GM23248 (cell line): Measurements from ENCODE around the gene HOXB9. TPM values are rescaled to one million over a fixed set of nuclear protein-coding genes. Genes with fewer than 3 reads are reported as not detected.

ENCODE experiments used
- DNase-seq: peaks from one replicate; pipeline ENCODE4 v3.0.0-alpha.2; 2015
- H2AFZ ChIP-seq: fragments of 200-600 bp; sonication (generic); 2 replicates; pipeline ENCODE4 v1.6.1; 2016; ENCODE audit warnings: antibody characterized with exemption
- H3F3A ChIP-seq: fragments of 200-600 bp; sonication (generic); 2 replicates; pipeline ENCODE4 v1.6.1; 2016; ENCODE audit warnings: mild to moderate bottlenecking, antibody characterized with exemption, mixed run types; ENCODE audit not compliant: insufficient read depth
- H3K27ac ChIP-seq: fragments of 200-600 bp; sonication (generic); 2 replicates; pipeline ENCODE4 v1.5.1; 2016; ENCODE audit warnings: mild to moderate bottlenecking
- H3K27me3 ChIP-seq: fragments of 200-600 bp; sonication (generic); replicated peaks from 2 replicates; pipeline ENCODE4 v1.6.1; 2016; ENCODE audit warnings: mild to moderate bottlenecking; ENCODE audit not compliant: insufficient read depth
- H3K36me3 ChIP-seq: fragments of 200-600 bp; sonication (generic); 2 replicates; pipeline ENCODE4 v1.6.1; 2016; ENCODE audit warnings: low read depth, mild to moderate bottlenecking
- H3K4me1 ChIP-seq: fragments of 200-600 bp; sonication (generic); 2 replicates; pipeline ENCODE4 v1.6.1; 2016; ENCODE audit warnings: mild to moderate bottlenecking; ENCODE audit not compliant: insufficient read depth
- H3K4me2 ChIP-seq: fragments of 200-600 bp; sonication (generic); one replicate; pipeline ENCODE4 v1.6.1; 2016; ENCODE audit warnings: mild to moderate bottlenecking; ENCODE audit not compliant: unreplicated experiment
- H3K4me3 ChIP-seq: fragments of 200-600 bp; sonication (generic); 2 replicates; pipeline ENCODE4 v1.5.1; 2016; ENCODE audit warnings: mild to moderate bottlenecking
- H3K79me2 ChIP-seq: fragments of 200-600 bp; sonication (generic); 2 replicates; pipeline ENCODE4 v1.6.1; 2016; ENCODE audit warnings: mild to moderate bottlenecking; ENCODE audit not compliant: insufficient read depth
- H3K9ac ChIP-seq: fragments of 200-600 bp; sonication (generic); 2 replicates; pipeline ENCODE4 v1.6.1; 2016; ENCODE audit warnings: mild to moderate bottlenecking
- H3K9me2 ChIP-seq: fragments of 200-600 bp; sonication (generic); 2 replicates; pipeline ENCODE4 v1.6.1; 2016; ENCODE audit warnings: mixed run types, mild to moderate bottlenecking, moderate library complexity; ENCODE audit not compliant: insufficient read depth
- H3K9me3 ChIP-seq: fragments of 200-600 bp; sonication (generic); one replicate; pipeline ENCODE4 v1.6.1; 2017; ENCODE audit warnings: low read depth
- H4K20me1 ChIP-seq: fragments of 200-600 bp; sonication (generic); 2 replicates; pipeline ENCODE4 v1.6.0; 2016; ENCODE audit not compliant: insufficient read depth
- EZH2 ChIP-seq: fragments of 200-600 bp; sonication (generic); IDR thresholded peaks from 2 replicates; pipeline ENCODE4 v1.6.1; 2018; ENCODE audit warnings: antibody characterized with exemption, mild to moderate bottlenecking; ENCODE audit not compliant: insufficient read depth, poor library complexity, severe bottlenecking
- EZH2phosphoT487 ChIP-seq: fragments of 200-600 bp; sonication (generic); IDR thresholded peaks from 2 replicates; pipeline ENCODE4 v1.6.1; 2018; ENCODE audit warnings: antibody characterized with exemption, moderate library complexity, mild to moderate bottlenecking, low read depth; ENCODE audit not compliant: insufficient read depth
- WGBS, 2 experiments: methylation state at CpG; one replicate each; pipeline ENCODE4 v1.1.6; 2015 to 2017; ENCODE audit warnings: low lambda C conversion rate in 2 of 2, low coverage in 1 of 2; ENCODE audit errors: missing lambda C conversion rate in 2 of 2; 5-methylcytosine and 5-hydroxymethylcytosine counted together
- in situ Hi-C: fragments of 300-500 bp; cut with MboI; formaldehyde crosslinking; loops from 2 replicates; pipeline ENCODE4 v1.15.0; 2020
- polyA plus RNA-seq: library from polyadenylated mRNA; unstranded; fragments of >200 nt; fragmentation: Nextera tagmentation; extraction: Ambion mirVana; gene quantifications from 2 replicates; pipeline ENCODE4 v1.2.1, GENCODE V29; 2016
- total RNA-seq: library from RNA; depleted of rRNA; stranded (reverse); fragments of >200 nt; shearing (Covaris generic); gene quantifications from 2 replicates; pipeline ENCODE4 v1.2.3, GENCODE V29; 2014

HOXB9 gene
- total and polyA plus RNA-seq, 2 experiments from 2014 or later: not detected

DNA sequence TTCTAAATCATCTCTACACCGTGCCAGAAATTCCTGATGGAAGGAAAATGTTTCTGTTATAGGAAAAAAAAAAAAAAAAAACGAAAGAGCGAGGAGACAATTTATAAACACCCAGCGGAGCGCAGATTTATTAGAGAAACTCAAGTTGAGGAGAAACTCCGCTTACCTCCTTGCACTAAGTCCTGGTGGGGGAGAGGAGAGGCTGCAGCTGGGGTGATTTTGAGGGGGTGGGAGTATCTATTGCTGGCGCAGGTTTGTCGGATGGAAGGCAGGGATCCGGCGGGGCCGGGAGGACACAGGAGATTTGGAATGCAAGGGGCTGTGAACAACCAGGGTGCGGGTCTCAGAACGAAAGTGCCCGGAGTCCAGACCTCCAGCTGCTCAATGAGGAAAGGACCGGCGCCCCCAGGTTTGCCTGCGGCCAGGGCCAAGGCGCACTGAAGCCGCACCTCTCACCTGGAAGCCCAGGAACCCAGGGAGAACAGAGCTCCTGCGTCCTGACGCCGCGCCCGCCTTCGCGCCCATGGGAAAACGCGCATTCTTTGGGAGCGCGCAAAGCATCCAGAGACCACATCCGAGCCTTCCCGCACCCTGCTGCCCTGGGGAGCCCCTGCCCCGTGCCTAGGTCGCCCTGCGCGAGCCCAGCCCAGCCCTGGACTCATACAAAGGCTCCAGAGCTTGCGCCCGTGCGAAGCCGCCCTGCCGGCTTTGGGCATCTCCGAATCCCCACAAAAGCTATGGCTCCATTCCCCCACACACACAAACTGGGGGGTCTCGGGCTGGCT lies 8.5 kb downstream of the HOXB9 start:
- Histone ChIP-seq H3K9me2 (no peaks in the 10 kb centered on the region), H3K9ac (no peak overlapping the region), H3K4me3 (no peak overlapping the region), H3K4me2 (no peak overlapping the region), H3K9me3 (no peaks in the 10 kb centered on the region), H3K27me3 (peaks cover 90% of the 10 kb centered on the region), H4K20me1 (no peaks in the 10 kb centered on the region), H3K27ac (no peak overlapping the region), H2AFZ (no peak overlapping the region), H3K79me2 (no peaks in the 10 kb centered on the region), H3F3A (no peaks in the 10 kb centered on the region), H3K36me3 (no peaks in the 10 kb centered on the region), H3K4me1 (no peaks in the 10 kb centered on the region; the same call in 1 of the 2 replicates)
- 13 to 15% methylated on average over 41 to 43 of the region's 43 CpGs for WGBS, 2 experiments
- in situ Hi-C loops: no loop called here
- TF ChIP-seq EZH2phosphoT487: no peak
- peak; percentile 40 for TF ChIP-seq EZH2
- peak; percentile 21 for DNase-seq

DNA sequence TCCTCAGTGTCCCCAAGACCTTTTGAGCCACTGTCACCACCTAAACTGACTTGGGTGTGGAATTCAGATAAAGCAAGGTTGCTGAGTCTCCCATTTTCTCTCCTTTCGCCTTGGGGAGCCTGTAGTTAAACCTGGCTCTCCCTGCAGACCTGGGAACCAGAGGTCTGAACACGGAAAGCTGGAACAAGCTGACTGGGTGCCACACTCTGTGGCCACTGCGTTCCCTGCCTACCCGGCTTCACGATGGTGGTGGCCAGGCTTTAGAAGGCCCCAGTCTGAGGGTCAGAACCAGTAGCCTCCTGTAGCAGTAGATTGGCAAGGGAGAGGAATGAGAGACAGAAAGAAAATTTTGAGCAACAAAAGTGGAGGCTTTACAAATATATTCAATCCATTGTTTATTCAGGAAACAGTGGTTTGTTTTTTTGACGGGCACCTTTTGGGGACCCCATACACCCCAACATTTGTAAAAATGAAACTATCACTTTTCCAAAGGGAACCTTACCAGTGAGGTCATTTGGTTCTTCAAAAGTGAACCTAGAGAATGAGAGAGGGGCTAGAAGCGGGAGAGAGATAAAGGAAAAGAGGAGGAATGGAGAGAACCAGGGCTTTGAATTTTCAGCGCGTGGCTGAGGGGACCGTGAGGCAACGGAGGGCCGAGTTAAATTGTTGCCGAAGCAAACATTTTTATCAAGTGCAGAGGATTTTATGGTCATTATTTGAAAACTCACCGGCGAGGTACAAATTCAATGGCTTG lies 9.3 kb downstream of the HOXB9 start:
- H3F3A ChIP-seq: no peaks in the 10 kb centered on the region
- H3K9ac ChIP-seq: no peak overlapping the region
- no peak overlapping the region for H2AFZ ChIP-seq
- no peak overlapping the region for H3K4me3 ChIP-seq
- no peaks in the 10 kb centered on the region for H3K79me2 ChIP-seq
- no peaks in the 10 kb centered on the region for H3K9me3 ChIP-seq
- in situ Hi-C loops: no loop called here
- no peaks in the 10 kb centered on the region for H3K9me2 ChIP-seq
- peak; percentile 57 for TF ChIP-seq EZH2
- TF ChIP-seq EZH2phosphoT487: 0 out of 2 replicates have a peak, but pooled peaks have one; percentile 32
- no peaks in the 10 kb centered on the region for H3K36me3 ChIP-seq
- no peak overlapping the region for H3K27ac ChIP-seq
- H3K4me2 ChIP-seq: no peak overlapping the region
- no peak for DNase-seq
- WGBS, 2 experiments: 26 to 30% methylated on average over 15 of the region's 15 CpGs
- H4K20me1 ChIP-seq: no peaks in the 10 kb centered on the region
- H3K4me1 ChIP-seq: no peaks in the 10 kb centered on the region; the same call in 1 of the 2 replicates
- H3K27me3 ChIP-seq: peaks cover 82% of the 10 kb centered on the region

DNA sequence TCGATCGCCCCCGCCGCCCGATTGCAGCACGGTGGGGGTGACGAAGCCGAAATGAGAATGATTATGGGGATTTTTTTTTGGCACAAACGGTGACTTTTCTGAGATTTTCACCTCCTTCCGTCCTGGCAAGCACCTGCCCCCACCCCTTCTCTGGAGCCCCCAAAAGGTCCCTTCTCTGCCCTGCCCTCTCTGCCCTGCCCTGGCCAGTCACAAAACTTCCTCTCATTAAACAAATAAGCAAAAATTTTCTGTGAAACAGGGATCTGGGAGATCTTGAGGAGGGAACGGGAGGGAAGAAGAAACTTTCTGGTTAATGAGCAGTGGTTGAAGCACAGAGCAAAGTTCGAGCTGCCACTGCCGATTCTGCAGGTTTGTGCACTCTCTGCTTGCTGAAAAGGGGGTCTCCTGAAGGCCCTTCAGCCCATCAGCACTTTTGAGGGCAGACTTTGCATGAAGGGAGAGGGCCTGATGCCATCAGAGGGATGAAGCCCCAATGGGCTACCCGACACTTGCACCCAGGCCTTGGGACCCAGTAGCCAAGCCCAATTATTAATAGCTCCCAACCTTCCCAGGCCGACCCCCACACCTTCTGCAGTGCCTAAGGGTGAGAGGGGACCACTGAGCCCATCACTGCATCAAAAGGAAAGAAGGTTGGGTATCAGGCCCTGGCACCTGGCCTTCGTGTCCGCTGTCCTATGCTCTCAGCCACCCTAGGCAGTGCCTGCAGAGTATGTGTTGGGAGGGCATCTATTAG lies 10.0 kb downstream of the HOXB9 start:
- H3K4me2 ChIP-seq: no peak overlapping the region
- 0 out of 2 replicates have a peak, but pooled peaks have one; percentile 17 for TF ChIP-seq EZH2phosphoT487
- TF ChIP-seq EZH2: no peak
- no peaks in the 10 kb centered on the region for H3K79me2 ChIP-seq
- no peaks in the 10 kb centered on the region for H3K9me2 ChIP-seq
- no peaks in the 10 kb centered on the region; the same call in 1 of the 2 replicates for H3K4me1 ChIP-seq
- peaks cover 75% of the 10 kb centered on the region for H3K27me3 ChIP-seq
- in situ Hi-C loops: no loop called here
- no peak for DNase-seq
- no peaks in the 10 kb centered on the region for H3F3A ChIP-seq
- H3K36me3 ChIP-seq: no peaks in the 10 kb centered on the region
- 29 to 30% methylated on average over 16 to 17 of the region's 17 CpGs for WGBS, 2 experiments
- H3K4me3 ChIP-seq: no peak overlapping the region
- H2AFZ ChIP-seq: no peak overlapping the region
- H3K9ac ChIP-seq: no peak overlapping the region
- no peak overlapping the region for H3K27ac ChIP-seq
- H4K20me1 ChIP-seq: no peaks in the 10 kb centered on the region
- H3K9me3 ChIP-seq: no peaks in the 10 kb centered on the region
